ENCODE results near the gene FRMD5.

FRMD5 gene

GRCh38 chr15:44159492-44159891 lies 35.6 kb downstream of the FRMD5 start:
- DNase-seq, result no peak

DNA sequence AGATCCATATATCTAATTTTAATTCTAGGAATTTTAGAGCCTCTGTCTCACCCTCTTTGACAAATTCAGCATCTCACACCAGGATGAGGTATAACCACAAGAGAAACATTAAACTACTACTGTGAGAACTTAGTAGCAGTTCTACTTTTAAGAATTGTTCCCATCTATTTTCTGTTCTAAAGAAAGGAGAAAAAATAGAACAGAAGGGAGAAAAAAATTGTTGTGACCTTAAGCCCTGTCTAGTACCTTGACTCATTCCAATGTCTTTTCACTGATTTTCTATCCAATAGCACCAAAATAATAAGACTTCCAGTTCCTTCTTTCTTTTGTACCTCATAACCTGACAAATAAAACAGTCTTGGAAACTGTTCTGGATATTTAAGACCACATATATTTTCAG lies 37.0 kb downstream of the FRMD5 start:
- no peak for DNase-seq

DNA sequence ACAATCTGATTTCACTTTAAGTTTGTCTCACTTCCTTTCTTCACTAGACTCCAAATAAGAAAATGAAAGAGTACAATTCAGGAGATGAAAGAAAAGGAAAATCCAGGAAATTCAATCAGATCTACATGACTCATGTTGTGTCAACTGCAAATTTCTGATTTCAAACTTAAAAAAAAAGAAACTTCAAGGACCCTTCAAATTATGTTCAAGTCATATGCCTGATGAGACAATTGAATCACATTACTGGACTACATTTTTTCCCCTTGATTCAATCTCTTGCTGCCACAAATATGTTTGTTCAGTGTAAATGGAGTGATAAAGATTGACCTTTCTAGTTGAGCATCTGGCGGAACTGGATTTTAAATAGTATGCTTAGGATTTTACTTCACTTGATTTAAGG lies 37.4 kb downstream of the FRMD5 start:
- DNase-seq, result no peak

DNA sequence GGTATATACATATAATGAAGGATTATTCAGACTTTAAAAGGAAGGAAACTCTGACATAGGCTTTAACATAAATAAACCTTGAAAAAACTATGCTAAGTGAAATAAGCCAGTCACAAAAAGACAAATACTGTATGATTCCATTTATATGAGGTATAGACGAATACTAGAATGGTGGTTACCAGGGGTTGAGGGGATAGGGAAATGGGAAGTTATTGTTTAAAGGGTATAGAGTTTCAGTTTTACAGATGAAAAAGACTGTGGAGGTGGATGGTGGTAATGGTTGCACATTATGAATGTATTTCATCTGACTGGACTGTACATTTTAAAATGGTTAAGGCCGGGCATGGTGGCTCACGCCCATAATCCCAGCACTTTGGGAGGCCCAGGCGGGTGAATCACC lies 41.7 kb downstream of the FRMD5 start:
- DNase-seq, result no peak

- no peak for DNase-seq
Measured at GRCh38 chr15:44149224-44149623, 45.8 kb downstream of the FRMD5 start.

DNA sequence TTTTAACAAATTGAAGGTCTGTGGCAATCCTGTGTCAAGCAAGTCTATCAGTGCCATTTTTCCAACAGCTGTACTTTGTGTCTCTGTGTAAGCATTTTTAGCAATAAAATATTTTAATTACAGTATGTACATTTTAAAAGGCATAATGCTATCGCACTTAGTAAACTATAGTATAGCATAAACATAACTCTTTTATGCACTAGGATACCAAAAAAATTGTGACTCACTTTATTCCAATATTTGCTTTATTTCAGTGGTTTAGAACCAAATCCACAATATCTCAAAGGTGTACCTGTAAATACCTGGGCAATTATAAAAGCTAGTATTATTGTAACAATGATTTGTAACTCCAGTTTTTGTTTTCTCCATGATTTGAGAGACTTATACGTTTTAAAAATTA lies 46.5 kb downstream of the FRMD5 start:
- DNase-seq, result no peak

DNA sequence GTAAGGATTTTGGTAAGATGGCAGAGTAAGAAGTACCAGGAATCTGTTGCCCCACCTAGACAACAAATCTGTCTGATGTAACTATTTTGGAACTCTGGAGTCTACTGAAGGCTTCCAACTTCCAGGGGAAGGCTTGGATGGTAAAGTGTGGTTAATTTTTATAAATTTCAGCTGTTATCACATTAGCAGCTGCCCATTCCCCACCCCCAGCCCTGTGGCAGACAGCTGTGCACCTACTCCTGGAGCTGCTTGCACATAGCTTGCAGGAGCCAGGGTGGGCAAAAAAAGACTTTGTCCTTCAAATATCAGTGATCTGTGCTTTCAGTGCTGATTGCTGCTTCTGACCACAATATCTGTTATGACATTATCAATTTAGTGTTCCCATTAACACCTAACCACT lies 47.4 kb downstream of the FRMD5 start:
- no peak for DNase-seq

- DNase-seq, result no peak
Measured at GRCh38 chr15:44145495-44145894, 49.6 kb downstream of the FRMD5 start.

- DNase-seq, result no peak
Measured at GRCh38 chr15:44144992-44145391, 50.1 kb downstream of the FRMD5 start.

GRCh38 chr15:44144184-44144583 lies 50.9 kb downstream of the FRMD5 start:
- DNase-seq, result no peak

DNA sequence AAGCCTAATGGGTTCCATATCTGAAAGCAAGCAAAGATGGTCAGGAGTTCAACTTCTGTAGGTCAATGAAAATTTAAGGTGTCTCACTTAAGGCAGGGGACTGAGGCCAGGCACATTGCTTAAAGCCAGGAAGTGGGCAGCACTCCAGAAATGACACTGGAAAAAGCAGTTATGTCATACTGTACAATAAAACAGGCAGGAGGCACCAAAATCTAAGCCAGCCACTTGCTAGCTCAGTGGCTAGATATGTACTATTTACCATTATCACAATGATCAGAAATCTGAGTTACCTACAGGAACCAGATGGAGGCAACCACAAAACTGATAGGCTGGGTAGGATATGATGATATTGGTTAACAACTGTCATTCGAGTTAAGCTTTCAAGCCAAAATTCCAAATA lies 57.3 kb downstream of the FRMD5 start:
- no peak for DNase-seq

DNA sequence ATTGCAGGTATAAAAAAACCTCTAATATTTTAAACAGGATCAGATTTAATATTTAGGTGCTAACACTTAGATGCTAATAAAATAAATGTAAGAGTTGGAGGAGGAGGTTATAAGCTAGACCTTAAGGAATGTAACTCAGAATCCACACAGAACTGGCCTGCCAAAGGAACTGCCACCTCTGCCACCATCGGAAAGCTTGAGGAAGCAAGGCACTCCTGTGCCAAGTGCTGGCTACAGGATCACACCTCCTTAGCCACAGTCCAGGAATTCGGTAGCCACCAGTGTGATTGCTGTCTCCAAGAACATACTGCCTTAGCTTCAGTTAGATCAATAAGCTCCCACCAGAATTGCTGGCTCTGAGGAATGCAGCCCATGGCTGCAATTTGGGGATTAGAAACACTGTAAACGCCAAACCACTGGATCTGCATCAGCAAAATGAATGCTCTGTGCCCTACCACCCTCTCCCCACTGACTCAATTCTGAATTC lies 58.0 kb downstream of the FRMD5 start:
- DNase-seq, result no peak

GRCh38 chr15:44132057-44132456 lies 63.0 kb downstream of the FRMD5 start:
- no peak for DNase-seq

- DNase-seq, result no peak
Measured at GRCh38 chr15:44130778-44131177, 64.3 kb downstream of the FRMD5 start.

DNA sequence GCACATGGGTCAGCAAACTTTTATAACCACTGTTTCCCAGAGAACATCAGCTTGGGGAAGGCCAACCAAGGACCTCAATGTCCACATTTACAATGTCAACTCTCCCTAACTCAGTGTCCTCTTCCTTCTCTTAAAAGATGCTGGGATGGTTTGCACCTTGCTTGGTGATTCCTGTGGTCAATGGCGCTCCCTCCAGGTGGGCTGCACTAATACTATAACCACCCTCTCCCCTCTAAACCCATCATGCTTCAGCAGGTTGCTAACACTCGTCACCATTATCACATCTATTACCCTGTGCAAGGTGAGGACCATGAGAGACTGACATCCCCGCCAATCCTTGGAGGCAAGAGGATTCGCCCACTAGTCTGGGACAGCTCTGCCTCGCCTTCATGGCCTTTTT lies 65.2 kb downstream of the FRMD5 start:
- DNase-seq, result no peak

DNA sequence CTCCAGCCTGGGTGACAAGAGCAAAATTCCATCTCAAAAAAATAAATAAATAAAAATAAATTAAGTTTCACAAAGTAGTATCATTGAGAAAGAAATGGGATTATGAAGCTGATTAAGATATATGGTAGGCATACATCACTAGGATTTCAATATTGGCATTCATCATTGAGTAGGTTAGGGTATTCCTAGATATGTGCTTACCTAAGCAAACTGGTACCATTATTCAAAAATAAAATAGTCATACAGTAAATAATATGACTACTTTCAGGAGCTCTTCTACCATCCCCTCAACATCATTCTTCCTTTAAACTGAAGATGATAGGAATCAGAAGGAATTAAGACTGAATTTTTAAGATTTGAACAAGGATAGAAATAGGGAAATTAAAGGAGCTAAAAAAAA lies 66.6 kb downstream of the FRMD5 start:
- no peak for DNase-seq

- no peak for DNase-seq
Measured at GRCh38 chr15:44125879-44126278, 69.2 kb downstream of the FRMD5 start.

DNA sequence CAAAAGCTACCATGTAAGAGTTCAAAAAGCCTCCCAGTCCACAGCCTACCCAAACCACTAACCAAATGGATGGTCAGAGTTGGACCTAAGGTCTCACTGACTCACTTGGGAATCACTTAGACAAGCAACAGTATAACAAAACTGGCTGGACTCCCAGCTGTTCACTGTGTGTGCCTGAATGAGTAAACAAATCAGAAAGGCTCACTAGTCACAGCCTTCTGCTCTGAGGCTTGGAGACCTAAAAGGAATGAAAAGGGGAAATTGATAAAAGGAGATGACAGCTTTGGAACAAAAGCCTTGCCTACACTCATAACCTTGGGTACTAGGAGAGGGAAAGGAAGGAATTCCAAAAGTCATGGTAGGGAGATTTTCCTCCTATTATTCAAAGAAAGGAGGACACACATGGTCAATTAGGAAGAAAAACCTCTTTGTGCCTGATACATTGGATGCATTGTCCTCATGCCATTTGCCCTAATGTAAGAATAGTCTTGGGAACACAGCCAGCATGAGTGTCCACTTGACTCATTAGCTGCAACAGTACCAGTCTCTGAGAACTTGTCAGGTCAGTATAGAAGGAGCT lies 92.3 kb downstream of the FRMD5 start:
- DNase-seq, result no peak

GRCh38 chr15:44101944-44102343 lies 93.1 kb downstream of the FRMD5 start:
- DNase-seq, result no peak

DNA sequence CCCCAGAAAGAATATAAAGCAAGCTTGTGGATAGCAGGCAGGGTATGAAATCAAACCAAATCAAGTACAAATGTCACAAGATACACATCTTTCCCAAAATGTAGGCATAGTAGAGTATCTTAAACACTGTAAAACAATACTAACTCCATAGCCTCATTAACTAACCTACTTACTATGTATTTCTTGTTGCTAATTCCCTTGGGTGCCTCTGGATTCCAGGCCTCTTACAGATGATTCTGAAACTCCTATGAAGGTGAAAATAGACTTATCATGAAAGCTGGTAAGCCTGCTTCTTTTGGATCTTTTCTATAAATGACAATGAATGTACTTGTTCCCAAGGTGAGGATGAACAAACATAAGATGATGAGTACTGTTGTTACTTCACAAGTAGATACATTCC lies 93.8 kb downstream of the FRMD5 start:
- no peak for DNase-seq

DNA sequence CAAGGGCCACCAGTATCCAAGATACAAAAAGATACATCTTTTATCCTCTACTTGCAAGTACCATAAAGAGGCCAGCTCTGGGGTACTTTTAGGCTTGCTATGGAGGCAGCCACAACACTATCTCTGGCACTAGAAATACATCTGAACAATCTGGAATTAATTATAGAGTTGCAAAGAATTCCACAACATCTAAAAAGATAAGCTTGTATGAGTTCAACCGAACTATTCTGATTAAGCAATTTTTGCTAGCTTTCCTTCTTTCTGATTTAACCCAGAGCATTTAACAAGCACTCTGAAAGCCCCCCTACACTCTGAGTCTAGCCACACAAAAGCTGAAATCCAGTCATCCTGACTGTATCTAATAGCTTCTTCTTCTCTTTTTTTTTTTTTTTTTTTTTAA lies 95.4 kb downstream of the FRMD5 start:
- no peak for DNase-seq

DNA sequence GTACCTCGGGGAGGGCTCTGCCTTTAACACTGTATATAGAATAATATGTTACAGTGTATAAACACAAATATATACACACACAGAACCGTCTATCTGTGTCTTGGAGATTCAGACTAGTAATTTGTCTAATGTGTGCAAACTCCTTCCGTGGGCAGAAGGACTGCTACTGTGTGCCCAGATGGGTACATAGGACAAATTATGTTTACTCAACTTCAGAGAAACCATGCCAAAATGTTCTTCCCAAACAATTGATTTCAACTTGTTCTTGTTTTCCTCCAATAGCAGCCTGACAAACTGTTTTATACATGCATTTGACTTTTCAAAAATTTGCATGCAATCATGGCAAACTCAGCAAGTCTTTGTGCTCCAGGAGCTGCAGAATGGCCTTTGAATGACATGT lies 97.5 kb downstream of the FRMD5 start:
- DNase-seq, result no peak

DNA sequence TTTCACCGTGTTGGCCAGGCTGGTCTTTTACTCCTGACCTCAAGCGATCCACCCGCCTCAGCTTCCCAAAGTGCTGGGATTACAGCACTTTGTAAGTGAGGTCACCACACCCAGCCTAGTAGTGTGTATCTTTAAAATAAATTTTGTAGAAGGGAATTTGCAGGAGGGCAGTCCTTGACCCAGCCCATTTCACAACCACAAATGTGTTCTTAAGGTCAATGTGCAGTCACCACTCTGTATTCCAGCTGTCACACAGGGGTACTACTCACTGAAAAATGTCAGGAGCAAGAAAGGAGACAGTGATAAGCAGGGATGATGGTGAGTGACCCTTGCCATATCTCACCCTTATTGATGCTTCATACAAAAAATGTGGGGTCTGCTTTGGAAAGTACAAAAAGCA lies 98.5 kb downstream of the FRMD5 start:
- no peak for DNase-seq

DNA sequence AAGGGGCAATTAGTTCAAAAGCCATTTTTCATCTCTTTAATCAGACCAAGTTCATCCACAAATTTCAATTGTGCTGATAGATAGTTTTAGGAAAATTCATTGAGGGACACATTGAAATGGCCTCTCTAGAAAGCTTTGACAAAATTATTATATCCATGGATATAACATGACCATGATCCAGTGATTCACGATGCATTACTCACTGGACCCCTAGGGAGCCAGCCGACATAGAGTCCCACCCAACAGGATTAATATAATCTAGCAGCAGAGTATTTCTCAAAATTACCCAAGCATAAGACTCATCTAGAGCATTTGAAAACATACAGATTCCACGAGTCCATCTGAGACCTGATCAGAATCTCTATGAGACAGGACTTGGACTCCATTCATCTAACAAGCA lies 100.3 kb downstream of the FRMD5 start:
- DNase-seq, result no peak

GRCh38 chr15:44093836-44094235 lies 101.2 kb downstream of the FRMD5 start:
- no peak for DNase-seq

- no peak for DNase-seq
Measured at GRCh38 chr15:44092221-44092620, 102.8 kb downstream of the FRMD5 start.

Data from right forelimb (tissue), 1 donor.